SW 1271 (cell line): Measurements from ENCODE around the gene DAND5.
"Not testable (repeated sequence)": the region's sequence is repeated elsewhere in the genome, so short reads cannot be mapped to it uniquely, and the experiment has no call there.

Experiments
- DNase-seq, 2 experiments: peaks; one replicate each; lab custom pipeline; 2025; lab: John Stamatoyannopoulos, UW

DAND5 gene

GRCh38 chr19:12946092-12946721 lies 23.2 kb upstream of the DAND5 start:
- peak; percentile 47 to 52 for DNase-seq

DNA sequence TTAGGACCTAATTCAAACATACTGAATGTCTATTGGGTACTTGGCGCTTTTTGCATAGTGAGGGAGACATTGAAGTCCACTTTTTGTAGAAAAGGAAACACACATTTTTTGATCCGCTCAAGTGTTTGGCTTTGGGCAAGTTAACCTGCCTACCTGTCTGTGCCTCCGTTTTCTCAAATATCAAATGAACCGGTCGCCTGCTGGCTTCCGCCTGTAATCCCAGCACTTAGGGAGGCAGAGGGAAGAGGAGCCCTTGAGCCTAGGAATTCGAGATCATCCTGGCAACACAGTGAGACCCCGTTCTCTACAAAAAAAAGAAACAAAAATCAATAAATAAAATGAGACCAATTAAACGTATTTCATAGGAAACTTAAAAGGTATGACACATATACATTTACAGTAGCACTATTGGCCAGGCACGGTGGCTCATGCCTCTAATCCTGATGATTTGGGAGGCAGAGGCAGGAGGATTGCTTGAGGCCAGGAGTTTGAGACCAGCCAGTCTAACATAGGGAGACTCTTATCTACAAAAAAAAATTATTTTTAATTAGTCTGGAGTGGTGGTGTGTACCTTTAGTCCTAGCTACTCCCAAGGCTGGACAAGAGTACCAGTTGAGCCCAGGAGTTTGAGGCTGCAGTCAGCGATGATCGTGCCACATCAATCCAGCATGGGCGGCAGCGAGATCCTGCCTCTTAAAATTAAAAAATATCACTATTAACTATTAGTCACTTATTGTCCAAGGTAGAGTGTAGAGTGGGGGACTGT lies 22.5 kb upstream of the DAND5 start:
- DNase-seq = no peak

- DNase-seq = no peak
Measured at GRCh38 chr19:12947702-12948611, 21.4 kb upstream of the DAND5 start.

DNA sequence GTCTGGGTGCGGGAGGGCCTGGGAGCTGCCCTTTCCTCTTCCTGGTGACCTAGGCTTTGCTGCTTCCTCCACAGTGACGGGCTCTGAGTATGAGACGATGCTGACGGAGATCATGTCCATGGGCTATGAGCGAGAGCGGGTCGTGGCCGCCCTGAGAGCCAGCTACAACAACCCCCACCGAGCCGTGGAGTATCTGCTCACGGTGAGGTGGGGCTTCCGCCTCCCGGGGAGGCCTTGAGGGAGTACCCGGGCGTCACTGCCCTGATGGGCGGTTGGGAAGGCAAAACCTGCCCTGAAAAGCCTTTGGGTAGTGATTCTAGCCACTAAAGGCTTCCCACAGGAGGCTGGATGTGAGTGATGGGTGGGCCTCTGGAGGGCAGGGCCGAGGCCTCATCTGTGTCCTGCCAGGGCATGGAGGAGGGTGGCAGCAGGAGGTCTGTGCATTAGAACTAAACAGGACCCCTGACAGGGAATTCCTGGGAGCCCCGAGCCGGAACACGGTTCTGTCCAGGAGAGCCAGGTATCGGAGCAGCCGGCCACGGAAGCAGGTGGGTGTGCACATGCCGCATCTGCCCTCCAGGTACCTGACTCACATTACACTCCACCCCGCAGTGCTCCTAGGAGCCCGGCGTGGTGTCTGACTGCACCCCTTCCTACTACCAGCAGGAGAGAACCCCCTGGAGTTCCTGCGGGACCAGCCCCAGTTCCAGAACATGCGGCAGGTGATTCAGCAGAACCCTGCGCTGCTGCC lies 20.6 kb upstream of the DAND5 start:
- no peak for DNase-seq

GRCh38 chr19:12949363-12950283 lies 19.8 kb upstream of the DAND5 start:
- no peak for DNase-seq

GRCh38 chr19:12952050-12952449 lies 17.3 kb upstream of the DAND5 start:
- not testable (repeated sequence) for DNase-seq

DNA sequence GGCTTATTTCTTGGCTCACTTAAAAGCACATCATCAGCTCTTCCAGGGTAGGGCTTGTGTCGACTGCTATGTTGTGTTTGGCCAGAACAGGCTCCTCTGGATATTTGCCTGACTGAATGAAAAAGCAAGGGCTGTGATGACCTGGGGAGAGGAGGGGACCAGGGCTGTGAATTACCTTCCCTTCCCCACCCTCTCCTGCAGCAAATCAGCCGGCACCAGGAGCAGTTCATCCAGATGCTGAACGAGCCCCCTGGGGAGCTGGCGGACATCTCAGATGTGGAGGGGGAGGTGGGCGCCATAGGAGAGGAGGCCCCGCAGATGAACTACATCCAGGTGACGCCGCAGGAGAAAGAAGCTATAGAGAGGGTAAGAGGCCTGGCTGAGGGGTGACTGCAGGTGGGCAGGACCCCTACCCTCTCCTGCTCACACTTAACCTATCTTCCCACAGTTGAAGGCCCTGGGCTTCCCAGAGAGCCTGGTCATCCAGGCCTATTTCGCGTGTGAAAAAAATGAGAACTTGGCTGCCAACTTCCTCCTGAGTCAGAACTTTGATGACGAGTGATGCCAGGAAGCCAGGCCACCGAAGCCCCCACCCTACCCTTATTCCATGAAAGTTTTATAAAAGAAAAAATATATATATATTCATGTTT lies 16.8 kb upstream of the DAND5 start:
- peak; percentile 48 to 65 for DNase-seq

GRCh38 chr19:12953138-12953798 lies 16.1 kb upstream of the DAND5 start:
- no peak for DNase-seq

DNA sequence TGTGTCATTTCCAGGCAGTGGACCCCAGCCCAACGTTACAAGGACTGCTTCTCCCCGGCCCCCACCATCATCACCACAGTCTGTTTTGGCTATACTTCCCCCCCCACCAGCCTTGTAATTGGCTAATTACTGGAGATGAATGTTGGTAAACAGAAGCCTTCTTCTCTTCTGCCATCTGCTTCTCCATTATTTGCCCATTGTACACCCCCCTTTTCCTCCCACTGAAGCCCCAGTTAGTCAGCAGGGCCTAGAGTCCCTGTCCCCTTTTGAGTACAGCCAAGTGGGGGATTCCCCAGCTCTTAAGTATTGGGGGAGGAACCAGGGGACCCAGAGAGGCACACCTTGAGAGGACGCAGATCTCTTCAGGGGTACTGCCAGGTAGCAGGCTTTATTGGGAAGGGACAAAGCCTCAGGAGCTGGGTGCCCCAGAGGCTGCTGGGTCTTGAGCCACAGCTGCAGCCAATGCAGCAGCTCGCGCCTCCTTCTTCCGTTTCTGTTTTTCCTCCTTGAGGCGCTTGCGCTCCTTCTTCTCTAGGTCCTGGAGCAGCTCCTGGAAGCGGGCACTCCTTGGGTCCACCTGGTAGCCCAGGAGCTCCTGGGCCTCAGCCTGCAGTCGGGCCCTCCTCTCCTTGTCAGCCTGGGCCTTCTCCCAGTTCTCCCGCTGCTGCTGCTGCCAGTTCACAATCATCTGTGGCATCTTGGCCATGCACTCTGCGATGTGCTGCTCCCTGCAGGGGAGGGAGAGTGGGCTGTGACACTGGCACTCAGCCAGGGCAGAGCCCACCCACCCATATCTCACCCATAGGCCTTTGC lies 15.4 kb upstream of the DAND5 start:
- no peak for DNase-seq

- DNase-seq = no peak
Measured at GRCh38 chr19:12954612-12954962, 14.8 kb upstream of the DAND5 start.

DNA sequence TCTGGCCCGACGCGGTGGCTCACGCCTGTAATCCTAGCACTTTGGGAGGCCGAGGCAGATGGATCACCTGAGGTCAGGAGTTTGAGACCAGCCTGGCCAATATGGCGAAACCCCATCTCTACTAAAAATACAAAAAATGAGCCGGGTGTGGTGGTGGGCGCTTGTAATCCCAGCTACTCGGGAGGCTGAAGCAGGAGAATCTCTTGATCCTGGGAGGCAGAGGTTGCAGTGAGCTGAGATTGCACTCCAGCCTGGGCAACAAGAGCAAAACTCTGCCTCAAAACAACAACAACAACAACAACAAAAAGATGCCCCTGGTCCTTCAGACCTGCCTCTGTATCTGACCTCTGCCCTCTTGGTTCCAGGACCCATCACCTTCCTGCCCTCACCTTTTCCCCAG lies 13.8 kb upstream of the DAND5 start:
- not testable (repeated sequence) for DNase-seq

- DNase-seq = no peak
Measured at GRCh38 chr19:12955996-12956395, 13.4 kb upstream of the DAND5 start.

- peak; percentile 61 to 79 for DNase-seq
Measured at GRCh38 chr19:12956446-12957388, 12.7 kb upstream of the DAND5 start, which contains the start of gene GADD45GIP1. TSS of gene GADD45GIP1 (minus strand) at chr19:12957223. CDS start at chr19:12957212, 11 bp downstream.

- not testable (repeated sequence) for DNase-seq
Measured at GRCh38 chr19:12957389-12957952, 11.9 kb upstream of the DAND5 start.

- DNase-seq = no peak
Measured at GRCh38 chr19:12959481-12959880, 9.9 kb upstream of the DAND5 start.

DNA sequence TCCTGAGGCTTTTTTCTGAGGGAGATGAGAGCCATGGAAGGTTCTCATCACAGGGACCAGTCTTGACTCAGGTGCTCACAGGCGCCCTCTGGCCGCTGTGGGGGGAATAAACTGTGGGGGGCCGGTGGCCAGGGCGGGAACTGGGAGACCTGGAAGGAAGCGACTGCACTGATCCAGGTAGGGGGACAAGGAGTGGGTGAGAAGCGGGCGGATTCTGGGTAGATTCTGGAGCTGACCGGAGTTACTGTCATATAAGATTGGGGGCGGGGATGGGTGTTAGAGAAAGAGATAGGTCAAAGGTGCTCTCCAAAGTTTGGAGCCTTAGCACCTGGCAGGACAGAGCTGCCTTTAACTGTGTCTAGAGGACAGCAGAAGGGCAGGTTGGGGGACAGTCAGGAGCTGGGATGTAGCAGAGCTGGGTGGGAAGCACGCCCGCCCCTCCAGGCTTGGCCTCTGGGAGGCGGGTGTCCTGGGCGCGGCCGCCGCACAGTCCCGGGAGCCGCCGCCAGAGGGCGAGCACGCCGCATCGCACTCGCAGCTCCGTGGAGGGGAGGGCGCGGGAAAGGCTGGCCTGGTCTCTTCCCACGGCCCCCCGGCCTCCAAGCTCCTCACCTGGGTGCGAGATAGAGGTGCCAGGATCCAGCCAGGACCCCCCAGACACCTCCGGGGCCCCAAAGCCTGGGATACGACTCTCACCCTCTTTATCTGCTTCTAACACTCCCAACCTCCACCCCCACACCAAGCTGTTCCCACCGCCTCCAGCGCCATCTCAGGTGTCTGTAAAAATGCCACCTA lies 4.2 kb upstream of the DAND5 start:
- DNase-seq = peak; percentile 35 to 65

GRCh38 chr19:12965812-12966135 lies 3.6 kb upstream of the DAND5 start:
- DNase-seq = no peak
